DND-41 (cell line): ENCODE results near the gene HIGD2A.

Experiments used
- EZH2 ChIP-seq: IDR thresholded peaks from 3 replicates; pipeline ENCODE4 v1.6.1; 2012; ENCODE audit warnings: borderline replicate concordance, low read depth, mild to moderate bottlenecking, moderate library complexity, low read length, inconsistent platforms; ENCODE audit not compliant: severe bottlenecking
- TF ChIP-seq, protein P1 (sequence below): IDR thresholded peaks from 2 replicates; pipeline ENCODE4 v1.5.1; 2012; ENCODE audit warnings: borderline replicate concordance, low read length, moderate library complexity, mild to moderate bottlenecking; ENCODE audit not compliant: poor library complexity, severe bottlenecking; ENCODE audit errors: extremely low read depth

DNA sequence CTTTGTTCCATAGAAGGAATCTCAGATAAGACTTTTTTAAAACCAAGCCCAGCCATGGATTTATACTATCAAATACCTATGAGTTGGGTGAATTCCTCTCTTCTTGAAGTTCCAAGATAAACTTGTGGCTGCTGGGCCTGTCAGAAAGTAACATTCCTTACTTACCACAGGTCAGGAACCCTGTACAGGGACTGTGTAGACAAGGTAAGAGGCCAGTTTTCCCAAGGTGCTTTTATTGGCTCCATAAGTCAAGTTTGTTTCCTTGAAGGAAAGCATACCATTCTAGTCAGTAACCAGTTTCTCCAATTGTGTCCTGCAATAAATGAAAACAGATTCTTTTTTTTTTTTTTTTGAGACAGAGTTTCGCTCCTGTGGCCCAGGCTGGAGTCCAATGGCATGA lies 36.6 kb downstream of the HIGD2A start:
- TF ChIP-seq, protein P1, sequence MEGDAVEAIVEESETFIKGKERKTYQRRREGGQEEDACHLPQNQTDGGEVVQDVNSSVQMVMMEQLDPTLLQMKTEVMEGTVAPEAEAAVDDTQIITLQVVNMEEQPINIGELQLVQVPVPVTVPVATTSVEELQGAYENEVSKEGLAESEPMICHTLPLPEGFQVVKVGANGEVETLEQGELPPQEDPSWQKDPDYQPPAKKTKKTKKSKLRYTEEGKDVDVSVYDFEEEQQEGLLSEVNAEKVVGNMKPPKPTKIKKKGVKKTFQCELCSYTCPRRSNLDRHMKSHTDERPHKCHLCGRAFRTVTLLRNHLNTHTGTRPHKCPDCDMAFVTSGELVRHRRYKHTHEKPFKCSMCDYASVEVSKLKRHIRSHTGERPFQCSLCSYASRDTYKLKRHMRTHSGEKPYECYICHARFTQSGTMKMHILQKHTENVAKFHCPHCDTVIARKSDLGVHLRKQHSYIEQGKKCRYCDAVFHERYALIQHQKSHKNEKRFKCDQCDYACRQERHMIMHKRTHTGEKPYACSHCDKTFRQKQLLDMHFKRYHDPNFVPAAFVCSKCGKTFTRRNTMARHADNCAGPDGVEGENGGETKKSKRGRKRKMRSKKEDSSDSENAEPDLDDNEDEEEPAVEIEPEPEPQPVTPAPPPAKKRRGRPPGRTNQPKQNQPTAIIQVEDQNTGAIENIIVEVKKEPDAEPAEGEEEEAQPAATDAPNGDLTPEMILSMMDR: no peak
- TF ChIP-seq EZH2: no peak
